A549 (cell line): ENCODE results near the gene MAP10. TPM values are rescaled to one million over a fixed set of nuclear protein-coding genes. Genes with fewer than 3 reads are reported as not detected.
A peak's percentile ranks its signal among the peaks of the same experiment; 100 is the strongest.

Experiments
- ATAC-seq, 2 experiments: fragments of 200-7000 bp in 1 of 2; fragments of >200 bp in 1 of 2; cut with Nextera tagmentation in 1 of 2; cut with Tn5 transposase in 1 of 2; 3 replicates each; pipeline versions ENCODE4 v1.8.0 to v1.9.1; 2018 to 2020; ENCODE audit warnings: mild to moderate bottlenecking in 1 of 2, moderate library complexity in 1 of 2
- CTCF ChIA-PET: fragments of 300-600 bp; sonication (Branson Sonifier 250); formaldehyde crosslinking; extraction: SDS; loops from one replicate; lab custom pipeline; 2021; ENCODE audit warnings: antibody characterized with exemption, inconsistent platforms; lab: Yijun Ruan, JAX
- POLR2A ChIA-PET: fragments of 350-600 bp; formaldehyde crosslinking; extraction: SDS; loops from one replicate; lab custom pipeline; 2021; ENCODE audit warnings: antibody characterized with exemption, inconsistent platforms; lab: Yijun Ruan, JAX
- DNase-seq, 2 experiments: peaks; one replicate each; pipeline versions ENCODE4 v3.0.0 to v3.0.0-alpha.2; 2011 to 2016; ENCODE audit warnings: low read depth in 1 of 2, low spot score in 1 of 2
- FAIRE-seq: peaks from 2 replicates; lab custom pipeline; 2011; peaks lifted over from hg19 to GRCh38; lab: Jason Lieb, UNC
- H3K27ac ChIP-seq, 2 experiments: fragments of >200 bp; sonication (Bioruptor Twin); formaldehyde crosslinking; 3 replicates each; pipeline ENCODE4 v1.5.1; 2016 to 2017
- H3K4me1 ChIP-seq: fragments of >200 bp; sonication (Bioruptor Twin); formaldehyde crosslinking; 3 replicates; pipeline ENCODE4 v1.6.1; 2016
- H3K4me2 ChIP-seq: fragments of >200 bp; sonication (Bioruptor Twin); formaldehyde crosslinking; 3 replicates; pipeline ENCODE4 v1.6.1; 2016
- H3K4me3 ChIP-seq: fragments of >200 bp; sonication (Bioruptor Twin); formaldehyde crosslinking; 3 replicates; pipeline ENCODE4 v1.5.1; 2016
- H3K9me3 ChIP-seq: fragments of >200 bp; sonication (Bioruptor Twin); formaldehyde crosslinking; 3 replicates; pipeline ENCODE4 v1.6.1; 2016
- CHD4 ChIP-seq: fragments of 200-600 bp; sonication (generic); IDR thresholded peaks from 2 replicates; pipeline ENCODE4 v1.6.1; 2016; ENCODE audit warnings: antibody characterized with exemption, mild to moderate bottlenecking, borderline replicate concordance
- EHF ChIP-seq: fragments of 250-450 bp; sonication (Bioruptor Pico); IDR thresholded peaks from 2 replicates; pipeline ENCODE4 v1.5.0; 2020; ENCODE audit warnings: mild to moderate bottlenecking
- EHMT2 ChIP-seq: fragments of 200-600 bp; sonication (generic); IDR thresholded peaks from 2 replicates; pipeline ENCODE4 v1.6.1; 2016; ENCODE audit warnings: antibody characterized with exemption, low read depth, mild to moderate bottlenecking, moderate library complexity
- EP300 ChIP-seq, 2 experiments: fragments of >200 bp; sonication (Bioruptor Twin); formaldehyde crosslinking; IDR thresholded peaks; 2 replicates in 1 of 2; 3 replicates in 1 of 2; pipeline ENCODE4 v1.6.1; 2016 to 2017
- FOXS1 ChIP-seq: fragments of 250-450 bp; sonication (Bioruptor Pico); IDR thresholded peaks from 2 replicates; pipeline ENCODE4 v1.5.0; 2020; ENCODE audit warnings: mild to moderate bottlenecking, moderate library complexity
- GATA3 ChIP-seq: IDR thresholded peaks from 2 replicates; pipeline ENCODE4 v1.6.1; 2012; ENCODE audit warnings: borderline replicate concordance
- HOXB13 ChIP-seq: fragments of 250-450 bp; sonication (Bioruptor Pico); IDR thresholded peaks from 2 replicates; pipeline ENCODE4 v1.5.0; 2020; ENCODE audit warnings: low read depth, mild to moderate bottlenecking, moderate library complexity
- HOXB5 ChIP-seq: fragments of 250-450 bp; sonication (Bioruptor Pico); IDR thresholded peaks from 2 replicates; pipeline ENCODE4 v1.5.0; 2020; ENCODE audit warnings: mild to moderate bottlenecking, moderate library complexity
- JUN ChIP-seq, 2 experiments: fragments of >200 bp; sonication (Bioruptor Twin); formaldehyde crosslinking; IDR thresholded peaks; 2 replicates in 1 of 2; 3 replicates in 1 of 2; pipeline ENCODE4 v1.6.1; 2016 to 2017
- MAX ChIP-seq: IDR thresholded peaks from 2 replicates; pipeline ENCODE4 v1.6.1; 2012
- MAZ ChIP-seq: fragments of 150-350 bp; IDR thresholded peaks from 2 replicates; pipeline ENCODE4 v1.6.1; 2014; ENCODE audit warnings: antibody characterized with exemption, low read depth, low read length, borderline replicate concordance
- MYC ChIP-seq: IDR thresholded peaks from 2 replicates; pipeline ENCODE4 v1.6.1; 2012; ENCODE audit warnings: mild to moderate bottlenecking, inconsistent platforms, low read length, improper control_type of control experiment, borderline replicate concordance
- PBX3 ChIP-seq: IDR thresholded peaks from 2 replicates; pipeline ENCODE4 v1.6.1; 2012
- RAD21 ChIP-seq, 2 experiments: fragments of >200 bp in 1 of 2; sonication (Bioruptor Twin) in 1 of 2; formaldehyde crosslinking in 1 of 2; IDR thresholded peaks in 1 of 2; conservative IDR thresholded peaks in 1 of 2; 2 replicates in 1 of 2; 3 replicates in 1 of 2; pipeline ENCODE4 v1.6.1; 2012 to 2018; ENCODE audit warnings: inconsistent platforms in 1 of 2
- RCOR1 ChIP-seq: fragments of 150-350 bp; IDR thresholded peaks from 2 replicates; pipeline ENCODE4 v1.6.1; 2014; ENCODE audit warnings: antibody characterized with exemption, low read length, low read depth
- REST ChIP-seq: fragments of 200-600 bp; sonication (generic); IDR thresholded peaks from 2 replicates; pipeline ENCODE4 v1.6.1; 2016; ENCODE audit warnings: antibody characterized with exemption, mild to moderate bottlenecking, moderate library complexity
- TP53 ChIP-seq: fragments of 250-450 bp; sonication (Bioruptor Pico); IDR thresholded peaks from 2 replicates; pipeline ENCODE4 v1.5.0; 2021; ENCODE audit warnings: mild to moderate bottlenecking, moderate library complexity
- WGBS: methylation state at CpG from one replicate; pipeline ENCODE4 v1.1.6; 2017; ENCODE audit errors: missing lambda C conversion rate; 5-methylcytosine and 5-hydroxymethylcytosine counted together
- polyA plus RNA-seq, 4 experiments: library from polyadenylated mRNA; depleted of rRNA in 3 of 4; stranded (reverse); fragments of >200 nt; fragmentation: RNase III in 1 of 4; extraction: RNeasy Plus Mini Kit Qiagen cat#74134 plus additional on column Dnase treatment in 1 of 4; gene quantifications; 2 replicates in 3 of 4; 3 replicates in 1 of 4; pipeline ENCODE4 v1.2.3, GENCODE V29; 2011 to 2017
- TF ChIP-seq, protein P1 (sequence below): fragments of >200 bp; sonication (Bioruptor Twin); formaldehyde crosslinking; IDR thresholded peaks from 3 replicates; pipeline ENCODE4 v1.6.1; 2016

MAP10 gene
- polyA plus RNA-seq, 2 of the 4 experiments (the other 2 are of a cell fraction) = 2.1 to 2.4 TPM

DNA sequence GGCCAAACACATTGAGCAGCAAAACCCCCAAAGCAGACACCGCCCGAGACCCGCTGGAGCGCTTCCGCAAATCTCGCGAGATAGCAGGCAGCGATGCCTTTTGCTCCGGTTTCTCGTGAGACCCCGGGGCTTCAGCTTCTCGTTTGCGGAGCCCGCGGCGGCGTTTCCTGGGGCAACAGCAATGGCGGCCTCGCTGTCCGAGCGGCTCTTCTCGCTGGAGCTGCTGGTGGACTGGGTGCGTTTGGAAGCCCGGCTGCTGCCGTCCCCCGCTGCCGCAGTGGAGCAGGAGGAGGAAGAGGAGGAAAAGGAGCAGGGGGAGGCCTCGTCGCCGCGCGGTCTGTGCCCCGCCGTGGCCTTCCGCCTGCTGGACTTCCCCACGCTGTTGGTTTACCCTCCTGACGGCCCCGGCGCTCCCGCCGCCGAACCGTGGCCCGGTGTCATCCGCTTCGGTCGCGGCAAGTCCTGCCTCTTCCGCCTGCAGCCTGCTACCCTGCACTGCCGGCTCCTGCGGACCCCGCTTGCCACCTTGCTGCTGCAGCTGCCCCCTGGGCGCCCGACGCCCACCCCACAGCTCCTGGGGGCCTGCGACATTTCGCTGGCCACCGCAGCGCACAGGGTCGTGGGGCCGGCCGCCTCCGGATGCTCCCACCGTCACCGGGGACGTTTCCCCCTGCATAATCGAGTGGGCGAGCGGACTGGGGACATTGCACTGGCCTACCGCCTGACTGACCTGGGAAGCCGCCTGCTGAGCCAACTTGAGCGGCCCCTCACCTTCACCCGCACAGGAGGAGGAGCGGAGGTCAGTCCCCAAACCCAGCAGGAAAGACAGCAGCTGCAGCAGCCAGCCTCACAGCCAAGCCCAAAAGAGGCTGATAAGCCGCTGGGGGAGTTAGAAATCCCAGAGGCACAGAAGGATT is at the start of gene MAP10 (continued):
- TF ChIP-seq JUN (IDR thresholded peaks at IDR 0.05) (peak in 1 of 2 experiments; percentile 49; a peak in 1 of 5 replicates), PBX3 (no peak), EHF (CRISPR knock-in tag) (peak; percentile 35; the same call in 1 of the 2 replicates), GATA3 (peak; percentile 80), RCOR1 (no peak)

- Histone ChIP-seq H3K4me1 (peaks cover 25% of the 10 kb centered on the region), H3K4me3 (no peak overlapping the region), H3K4me2 (no peak overlapping the region), H3K9me3 (0 out of 3 replicates have a peak, but pooled peaks cover 4% of the 10 kb centered on the region), H3K27ac (no peak overlapping the region)
- ChIA-PET POLR2A (no interaction called here), CTCF (no interaction called here)
- ATAC-seq (no peak), FAIRE-seq (no peak), DNase-seq (no peak)
- no peak for TF ChIP-seq EP300 (IDR thresholded peaks at IDR 0.05)
- TF ChIP-seq MAX = no peak
- no peak for TF ChIP-seq REST
- no peak for TF ChIP-seq TP53 (CRISPR knock-in tag)
- TF ChIP-seq, protein P1, sequence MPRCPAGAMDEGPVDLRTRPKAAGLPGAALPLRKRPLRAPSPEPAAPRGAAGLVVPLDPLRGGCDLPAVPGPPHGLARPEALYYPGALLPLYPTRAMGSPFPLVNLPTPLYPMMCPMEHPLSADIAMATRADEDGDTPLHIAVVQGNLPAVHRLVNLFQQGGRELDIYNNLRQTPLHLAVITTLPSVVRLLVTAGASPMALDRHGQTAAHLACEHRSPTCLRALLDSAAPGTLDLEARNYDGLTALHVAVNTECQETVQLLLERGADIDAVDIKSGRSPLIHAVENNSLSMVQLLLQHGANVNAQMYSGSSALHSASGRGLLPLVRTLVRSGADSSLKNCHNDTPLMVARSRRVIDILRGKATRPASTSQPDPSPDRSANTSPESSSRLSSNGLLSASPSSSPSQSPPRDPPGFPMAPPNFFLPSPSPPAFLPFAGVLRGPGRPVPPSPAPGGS = no peak
- TF ChIP-seq HOXB5 (CRISPR knock-in tag) = no peak
- TF ChIP-seq MAZ = no peak
- WGBS = 81% methylated on average over 4 of the region's 4 CpGs
Observed at GRCh38 chr1:232764458-232765251, 40.6 kb upstream of the MAP10 start.

DNA sequence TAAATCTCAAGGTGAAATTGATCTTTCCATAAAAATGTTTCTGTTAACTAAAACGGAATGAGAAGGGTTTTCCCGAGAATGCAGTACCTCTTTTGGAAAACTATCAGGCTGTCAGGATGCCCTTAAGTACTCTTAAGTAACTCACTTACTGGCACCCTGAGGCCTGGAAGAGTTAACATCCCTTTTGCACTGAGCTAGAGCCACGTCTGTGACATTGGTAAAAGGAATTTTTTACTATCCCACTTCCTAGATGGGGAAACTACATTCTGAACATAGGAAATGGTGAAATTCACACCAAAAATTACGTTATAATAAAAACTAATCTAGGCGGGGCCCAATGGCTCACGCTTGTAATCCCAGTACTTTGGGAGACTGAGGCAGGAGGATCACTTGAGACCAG is 39.7 kb upstream of the MAP10 start:
- DNase-seq (no peak), ATAC-seq (no peak), FAIRE-seq (no peak)
- H3K4me1 ChIP-seq = peaks cover 25% of the 10 kb centered on the region
- ChIA-PET CTCF (interaction anchor here (0.6 kb wide), 1 partner anchor 10 kb away, joined by 4 read pairs; no protein-coding TSS in a partner anchor), POLR2A (no interaction called here)
- 0 out of 3 replicates have a peak, but pooled peaks cover 4% of the 10 kb centered on the region for H3K9me3 ChIP-seq
- 85% methylated on average over 6 of the region's 6 CpGs for WGBS
- H3K27ac ChIP-seq = no peak overlapping the region
- H3K4me3 ChIP-seq = no peak overlapping the region
- TF ChIP-seq MYC = no peak
- TF ChIP-seq EHF (CRISPR knock-in tag) = no peak
- TF ChIP-seq FOXS1 = no peak
- TF ChIP-seq RAD21 (conservative IDR thresholded peaks at IDR 0.05 in 1 of 2, IDR thresholded peaks at IDR 0.05 in 1 of 2) = no peak
- no peak for TF ChIP-seq EHMT2
- no peak for TF ChIP-seq HOXB13 (CRISPR knock-in tag)
- TF ChIP-seq CHD4 = no peak
- 0 out of 3 replicates have a peak overlapping the region, but pooled peaks have one; percentile 25 for H3K4me2 ChIP-seq
